Fibroblast of lung (primary cell): ENCODE data around the gene TMEM132D. TPM values are rescaled to one million over a fixed set of nuclear protein-coding genes. Genes with fewer than 3 reads are reported as not detected.

Experiments
- DNase-seq, 2 donors: peaks; one replicate each; pipeline versions ENCODE4 v3.0.0 to v3.0.0-alpha.2; 2010; ENCODE audit warnings: low read depth in 2 of 2
- H2AFZ ChIP-seq: 2 replicates; pipeline ENCODE4 v1.5.1; 2012; ENCODE audit warnings: low read length, control low read depth, inconsistent platforms
- H3K27ac ChIP-seq: 2 replicates; pipeline ENCODE4 v1.5.1; 2011; ENCODE audit warnings: low read length, control low read depth; ENCODE audit not compliant: insufficient read depth
- H3K27me3 ChIP-seq: 2 replicates; pipeline ENCODE4 v1.5.1; 2011; ENCODE audit warnings: mild to moderate bottlenecking, low read length; ENCODE audit not compliant: control insufficient read depth, insufficient read depth
- H3K36me3 ChIP-seq: 2 replicates; pipeline ENCODE4 v1.5.1; 2011; ENCODE audit warnings: low read length; ENCODE audit not compliant: control insufficient read depth, insufficient read depth
- H3K4me1 ChIP-seq: 2 replicates; pipeline ENCODE4 v1.5.1; 2011; ENCODE audit warnings: low read length; ENCODE audit not compliant: control insufficient read depth, insufficient read depth; ENCODE audit errors: extremely low read depth
- H3K4me2 ChIP-seq: 2 replicates; pipeline ENCODE4 v1.5.1; 2011; ENCODE audit warnings: low read length, control low read depth; ENCODE audit not compliant: insufficient read depth; ENCODE audit errors: extremely low read depth
- H3K4me3 ChIP-seq, 4 experiments: fragments of 200-600 bp in 1 of 4; sonication (generic) in 1 of 4; replicated peaks in 1 of 4; 2 replicates each; pipeline ENCODE4 v1.5.1; 2011 to 2016; ENCODE audit warnings: low read length in 4 of 4, low read depth in 3 of 4, mild to moderate bottlenecking in 3 of 4, control low read depth in 2 of 4, inconsistent platforms in 1 of 4, mixed read lengths in 1 of 4; ENCODE audit not compliant: insufficient read depth in 1 of 4; ENCODE audit errors: control extremely low read depth in 1 of 4
- H3K79me2 ChIP-seq: 2 replicates; pipeline ENCODE4 v1.5.1; 2012; ENCODE audit warnings: mild to moderate bottlenecking, low read length, inconsistent platforms; ENCODE audit not compliant: control insufficient read depth, insufficient read depth
- H3K9ac ChIP-seq: 2 replicates; pipeline ENCODE4 v1.5.1; 2011; ENCODE audit warnings: mild to moderate bottlenecking, low read length, control low read depth; ENCODE audit not compliant: insufficient read depth
- H3K9me3 ChIP-seq: 2 replicates; pipeline ENCODE4 v1.5.1; 2012; ENCODE audit warnings: low read depth, low read length; ENCODE audit not compliant: control insufficient read depth, insufficient read depth
- H4K20me1 ChIP-seq: 2 replicates; pipeline ENCODE4 v1.5.1; 2011; ENCODE audit warnings: low read length; ENCODE audit not compliant: control insufficient read depth, insufficient read depth; ENCODE audit errors: extremely low read depth
- CTCF ChIP-seq, 2 donors: IDR thresholded peaks in 1 of 2; conservative IDR thresholded peaks in 1 of 2; 1 replicate in 1 of 2; 2 replicates in 1 of 2; pipeline ENCODE4 v1.5.1; 2011 to 2012; ENCODE audit warnings: low read length in 2 of 2, control low read depth in 1 of 2, inconsistent platforms in 1 of 2, low read depth in 1 of 2, mild to moderate bottlenecking in 1 of 2
- EZH2 ChIP-seq: IDR thresholded peaks from 2 replicates; pipeline ENCODE4 v1.5.1; 2012; ENCODE audit warnings: low read length, control low read depth, mild to moderate bottlenecking; ENCODE audit errors: missing control alignments
- polyA plus RNA-seq, 2 donors: library from polyadenylated mRNA; depleted of rRNA in 1 of 2; stranded (reverse) in 1 of 2; unstranded in 1 of 2; fragments of >200 nt; gene quantifications; 2 replicates each; pipeline ENCODE4 v1.2.1, GENCODE V29; 2011 to 2012; ENCODE audit warnings: missing spikeins in 1 of 2
- total RNA-seq: library from RNA; depleted of rRNA; stranded (reverse); fragments of >200 nt; gene quantifications from 2 replicates; pipeline ENCODE4 v1.2.1, GENCODE V29; 2014

The TMEM132D gene
- total and polyA plus RNA-seq, 2 donors (not counting 1 experiment from before 2014, with no cell fraction given): not detected

- Histone ChIP-seq H3K4me1 (no peaks in the 10 kb centered on the region), H2AFZ (no peak overlapping the region), H3K4me2 (no peak overlapping the region), H3K27me3 (no peaks in the 10 kb centered on the region), H3K9ac (no peak overlapping the region), H3K79me2 (no peaks in the 10 kb centered on the region), H4K20me1 (no peaks in the 10 kb centered on the region), H3K9me3 (no peaks in the 10 kb centered on the region), H3K27ac (no peak overlapping the region), H3K4me3 (no peak overlapping the region), H3K36me3 (no peaks in the 10 kb centered on the region)
- no peak for DNase-seq
- TF ChIP-seq CTCF (conservative IDR thresholded peaks at IDR 0.05 in 1 of 2, IDR thresholded peaks at IDR 0.05 in 1 of 2; ENCODE audit: low read depth in 1 of 2, low read length in 2 of 2) (no peak), EZH2 (no peak)
These were observed 518.2 kb downstream of the TMEM132D start for GRCh38 chr12:129385637-129385990.

GRCh38 chr12:129383956-129384355 lies 519.9 kb downstream of the TMEM132D start:
- Histone ChIP-seq H3K4me3 (no peak overlapping the region), H3K4me2 (no peak overlapping the region), H3K36me3 (no peaks in the 10 kb centered on the region), H3K9ac (no peak overlapping the region), H3K4me1 (no peaks in the 10 kb centered on the region), H3K9me3 (no peaks in the 10 kb centered on the region), H4K20me1 (no peaks in the 10 kb centered on the region), H3K27me3 (no peaks in the 10 kb centered on the region), H2AFZ (no peak overlapping the region), H3K79me2 (no peaks in the 10 kb centered on the region), H3K27ac (no peak overlapping the region)
- no peak for DNase-seq
- TF ChIP-seq CTCF (conservative IDR thresholded peaks at IDR 0.05 in 1 of 2, IDR thresholded peaks at IDR 0.05 in 1 of 2; ENCODE audit: low read depth in 1 of 2, low read length in 2 of 2) (no peak), EZH2 (no peak)

GRCh38 chr12:129381715-129382114 lies 522.1 kb downstream of the TMEM132D start:
- Histone ChIP-seq H3K36me3 (no peaks in the 10 kb centered on the region), H3K9me3 (no peaks in the 10 kb centered on the region), H3K27me3 (no peaks in the 10 kb centered on the region), H3K79me2 (no peaks in the 10 kb centered on the region), H3K4me3 (no peak overlapping the region), H3K4me1 (no peaks in the 10 kb centered on the region), H3K9ac (no peak overlapping the region), H3K27ac (no peak overlapping the region), H2AFZ (no peak overlapping the region), H4K20me1 (no peaks in the 10 kb centered on the region), H3K4me2 (no peak overlapping the region)
- no peak for DNase-seq
- no peak for TF ChIP-seq CTCF (conservative IDR thresholded peaks at IDR 0.05 in 1 of 2, IDR thresholded peaks at IDR 0.05 in 1 of 2; ENCODE audit: low read depth in 1 of 2, low read length in 2 of 2)
- no peak for TF ChIP-seq EZH2
